ENCODE data around the gene PTPN23. TPM values are rescaled to one million over a fixed set of nuclear protein-coding genes. Genes with fewer than 3 reads are reported as not detected.

The PTPN23 gene
- total RNA-seq, 3 donors from 2014 or later: 36.7 to 48.2 (median 43.6) TPM

- DNase-seq: no peak
- intact Hi-C loops (cut with DNase I, micrococcal nuclease): no loop called here
- no peak overlapping the region for H3K4me3 ChIP-seq
- H3K4me1 ChIP-seq (ENCODE audit: low read depth): no peaks in the 10 kb centered on the region
- H3K9me3 ChIP-seq: no peaks in the 10 kb centered on the region
- no peaks in the 10 kb centered on the region for H3K36me3 ChIP-seq (ENCODE audit: low read depth)
- ATAC-seq: peak; percentile 36
- TF ChIP-seq, protein P1, sequence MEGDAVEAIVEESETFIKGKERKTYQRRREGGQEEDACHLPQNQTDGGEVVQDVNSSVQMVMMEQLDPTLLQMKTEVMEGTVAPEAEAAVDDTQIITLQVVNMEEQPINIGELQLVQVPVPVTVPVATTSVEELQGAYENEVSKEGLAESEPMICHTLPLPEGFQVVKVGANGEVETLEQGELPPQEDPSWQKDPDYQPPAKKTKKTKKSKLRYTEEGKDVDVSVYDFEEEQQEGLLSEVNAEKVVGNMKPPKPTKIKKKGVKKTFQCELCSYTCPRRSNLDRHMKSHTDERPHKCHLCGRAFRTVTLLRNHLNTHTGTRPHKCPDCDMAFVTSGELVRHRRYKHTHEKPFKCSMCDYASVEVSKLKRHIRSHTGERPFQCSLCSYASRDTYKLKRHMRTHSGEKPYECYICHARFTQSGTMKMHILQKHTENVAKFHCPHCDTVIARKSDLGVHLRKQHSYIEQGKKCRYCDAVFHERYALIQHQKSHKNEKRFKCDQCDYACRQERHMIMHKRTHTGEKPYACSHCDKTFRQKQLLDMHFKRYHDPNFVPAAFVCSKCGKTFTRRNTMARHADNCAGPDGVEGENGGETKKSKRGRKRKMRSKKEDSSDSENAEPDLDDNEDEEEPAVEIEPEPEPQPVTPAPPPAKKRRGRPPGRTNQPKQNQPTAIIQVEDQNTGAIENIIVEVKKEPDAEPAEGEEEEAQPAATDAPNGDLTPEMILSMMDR (IDR thresholded peaks at IDR 0.05): no peak
Observed at GRCh38 chr3:47394140-47394870, 13.5 kb downstream of the PTPN23 start.

DNA sequence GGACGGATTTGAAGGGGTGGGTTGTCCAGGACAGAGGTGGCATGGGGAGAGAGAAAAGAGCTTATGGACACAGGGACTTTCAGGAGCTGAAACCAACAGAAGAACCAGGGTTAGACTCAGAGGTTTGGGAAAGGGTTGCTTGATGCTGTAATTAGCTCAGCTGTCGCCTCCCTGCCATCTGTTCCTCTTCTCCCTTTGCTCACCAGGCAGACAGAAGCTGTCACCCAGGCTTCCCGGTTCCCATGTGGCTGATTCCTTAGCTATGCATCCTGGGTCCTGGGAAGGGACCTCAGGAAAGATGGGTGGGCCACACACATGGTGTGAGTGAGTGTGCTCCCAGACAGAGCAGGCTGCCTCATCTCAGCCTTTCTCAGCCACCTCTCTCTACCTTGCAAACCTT lies 14.1 kb downstream of the PTPN23 start:
- Histone ChIP-seq H3K4me3 (no peak overlapping the region), H3K36me3 (ENCODE audit: low read depth) (no peaks in the 10 kb centered on the region), H3K9me3 (no peaks in the 10 kb centered on the region), H3K4me1 (ENCODE audit: low read depth) (no peaks in the 10 kb centered on the region)
- intact Hi-C loops (cut with DNase I, micrococcal nuclease): no loop called here
- peak; percentile 16 for ATAC-seq
- no peak for DNase-seq
- TF ChIP-seq, protein P1 (IDR thresholded peaks at IDR 0.05): no peak

DNA sequence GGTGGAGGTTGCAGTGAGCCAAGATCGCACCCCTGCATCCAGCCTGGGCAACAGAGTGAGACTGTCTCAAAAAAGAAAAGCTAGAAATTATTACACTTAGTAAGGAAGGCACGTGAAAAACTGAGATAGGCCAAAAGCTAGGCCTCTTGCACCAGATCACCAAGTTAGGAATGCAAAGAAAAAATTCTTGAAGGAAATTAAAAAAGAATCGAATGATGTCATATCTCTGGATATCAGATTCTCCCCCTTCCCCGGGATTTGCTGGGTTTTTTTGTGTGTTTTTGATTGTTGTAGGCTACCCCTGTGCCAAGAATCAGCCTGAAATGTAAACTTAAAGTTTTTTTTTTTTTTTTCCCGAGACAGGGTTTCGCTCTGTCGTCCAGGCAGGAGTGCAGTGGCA lies 17.4 kb downstream of the PTPN23 start:
- H3K9me3 ChIP-seq: no peaks in the 10 kb centered on the region
- TF ChIP-seq, protein P1 (IDR thresholded peaks at IDR 0.05): no peak
- no peak for ATAC-seq
- H3K4me1 ChIP-seq (ENCODE audit: low read depth): no peaks in the 10 kb centered on the region
- intact Hi-C loops (cut with DNase I, micrococcal nuclease): no loop called here
- no peaks in the 10 kb centered on the region for H3K36me3 ChIP-seq (ENCODE audit: low read depth)
- no peak overlapping the region for H3K4me3 ChIP-seq
- DNase-seq: no peak

DNA sequence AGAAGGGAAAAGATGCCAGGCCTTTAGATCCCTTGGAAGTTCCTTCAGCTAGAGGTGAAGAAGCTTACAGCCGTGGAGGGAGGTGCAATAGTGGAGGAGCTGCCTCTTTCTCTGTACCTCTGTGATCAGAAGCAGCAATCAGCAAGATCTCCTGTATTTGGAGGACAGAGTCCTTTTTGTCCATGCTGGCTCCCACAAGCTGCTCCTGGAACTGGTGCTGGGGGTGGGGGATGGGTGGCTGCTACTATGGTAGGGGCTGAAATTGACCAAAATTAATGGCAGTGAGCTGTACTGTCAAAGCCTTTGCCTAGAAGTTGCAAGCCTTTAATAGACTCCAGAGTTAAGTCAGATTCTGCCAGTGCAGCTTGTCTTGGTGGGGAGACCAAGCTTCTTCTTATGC lies 18.2 kb downstream of the PTPN23 start:
- H3K4me3 ChIP-seq: no peak overlapping the region
- no peaks in the 10 kb centered on the region for H3K4me1 ChIP-seq (ENCODE audit: low read depth)
- intact Hi-C loops (cut with DNase I, micrococcal nuclease): no loop called here
- DNase-seq: no peak
- no peaks in the 10 kb centered on the region for H3K9me3 ChIP-seq
- no peak for ATAC-seq
- no peaks in the 10 kb centered on the region for H3K36me3 ChIP-seq (ENCODE audit: low read depth)
- TF ChIP-seq, protein P1 (IDR thresholded peaks at IDR 0.05): no peak

- intact Hi-C loops (cut with DNase I, micrococcal nuclease): no loop called here
- no peak overlapping the region for H3K4me3 ChIP-seq
- no peak for DNase-seq
- no peaks in the 10 kb centered on the region for H3K36me3 ChIP-seq (ENCODE audit: low read depth)
- TF ChIP-seq, protein P1 (IDR thresholded peaks at IDR 0.05): no peak
- no peaks in the 10 kb centered on the region for H3K9me3 ChIP-seq
- H3K4me1 ChIP-seq (ENCODE audit: low read depth): no peaks in the 10 kb centered on the region
- ATAC-seq: no peak
Observed at GRCh38 chr3:47399531-47400270, 18.9 kb downstream of the PTPN23 start.

All from mucosa of descending colon (tissue), 3 donors.